ENCODE data around the gene SNTG2.

- TF ChIP-seq CTCF (IDR thresholded peaks at IDR 0.05) (no peak), POLR2A (IDR thresholded peaks at IDR 0.05) (no peak)
Observed at GRCh38 chr2:1141079-1141478, 190.4 kb downstream of the SNTG2 start.
